GM03348 (cell line): ENCODE data around the gene CUBN.

Experiments used
- DNase-seq: peaks from one replicate; pipeline ENCODE4 v3.0.0; 2012; ENCODE audit warnings: low spot score

CUBN gene

DNA sequence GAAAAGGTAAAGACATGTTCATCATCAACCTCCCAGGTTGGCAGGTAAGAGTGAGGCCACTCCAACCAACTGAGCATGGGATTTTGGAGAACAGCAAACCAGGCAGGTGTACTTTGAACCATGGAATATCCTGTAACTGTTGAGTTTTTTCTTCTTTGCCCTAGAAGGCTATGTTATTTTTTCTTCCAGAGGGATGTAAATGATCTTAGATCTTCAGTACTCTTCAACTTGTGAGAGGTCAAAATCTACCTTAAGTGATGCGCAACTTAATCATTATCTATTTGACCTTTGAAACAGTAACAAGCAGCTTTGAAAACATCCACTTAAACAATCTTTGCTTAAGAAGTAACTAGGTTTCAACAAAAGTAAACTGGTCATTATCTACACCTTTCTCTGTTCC lies at the start of gene CUBN:
Gene CUBN, minus strand, starts transcription at position 71 of the 400 bp plus-strand sequence. Its CDS starts 46 bp downstream, at position 25.
- DNase-seq = no peak

DNA sequence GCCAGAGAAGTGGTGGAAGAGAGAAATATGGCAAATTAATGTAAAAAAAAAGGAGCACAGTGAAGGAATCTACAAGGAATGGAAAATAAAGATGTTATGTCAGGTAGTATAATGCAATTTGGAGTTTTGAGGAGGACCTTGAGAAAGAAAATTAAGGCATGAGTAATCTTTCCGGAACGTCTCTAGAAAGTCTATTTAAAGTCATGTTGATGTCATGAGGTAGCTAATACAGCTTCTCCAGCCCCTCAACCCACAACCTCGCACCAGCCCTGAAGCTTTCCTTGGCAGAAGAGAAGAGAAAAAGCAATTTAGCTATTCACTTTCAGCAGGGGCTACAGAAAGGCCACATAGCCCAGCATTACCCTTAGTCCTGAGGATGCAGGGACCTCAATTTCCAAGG lies 49.4 kb upstream of the CUBN start:
- DNase-seq = peak; percentile 10

DNA sequence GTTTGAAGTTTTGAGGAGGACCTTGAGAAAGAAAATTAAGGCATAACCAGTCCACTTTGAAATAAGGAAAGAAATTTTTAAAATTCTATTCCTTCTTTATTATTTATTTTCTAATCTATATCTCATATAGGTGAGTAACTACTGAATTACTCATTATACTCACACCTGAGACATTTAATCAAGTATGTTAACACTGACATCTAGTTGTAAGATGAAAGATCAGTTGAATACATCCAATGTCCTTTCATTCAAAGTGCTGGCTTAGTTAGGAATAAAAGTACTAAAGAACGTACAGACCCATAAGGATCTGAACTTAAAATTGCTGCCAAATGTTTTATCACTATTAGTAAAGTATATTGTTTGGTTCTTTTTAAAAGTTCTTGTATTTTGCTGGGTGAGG lies 48.4 kb upstream of the CUBN start:
- DNase-seq = no peak

DNA sequence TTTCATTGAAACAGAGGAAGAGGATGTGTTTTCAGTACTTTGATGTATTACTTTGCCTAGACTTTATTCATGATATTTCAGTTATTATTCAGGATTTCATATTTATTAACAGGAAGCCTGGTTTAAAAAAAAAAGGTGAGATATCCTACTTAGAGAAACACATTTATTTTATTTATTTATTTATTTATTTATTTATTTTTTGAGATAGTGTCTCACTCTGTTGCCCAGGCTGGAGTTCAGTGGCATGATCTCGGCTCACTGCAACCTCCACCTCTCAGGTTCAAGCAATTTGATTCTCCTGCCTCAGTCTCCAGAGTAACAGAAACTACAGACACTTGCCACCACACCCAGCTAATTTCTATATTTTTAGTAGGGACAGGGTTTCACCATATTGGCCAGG lies 47.4 kb upstream of the CUBN start:
- DNase-seq = no peak

DNA sequence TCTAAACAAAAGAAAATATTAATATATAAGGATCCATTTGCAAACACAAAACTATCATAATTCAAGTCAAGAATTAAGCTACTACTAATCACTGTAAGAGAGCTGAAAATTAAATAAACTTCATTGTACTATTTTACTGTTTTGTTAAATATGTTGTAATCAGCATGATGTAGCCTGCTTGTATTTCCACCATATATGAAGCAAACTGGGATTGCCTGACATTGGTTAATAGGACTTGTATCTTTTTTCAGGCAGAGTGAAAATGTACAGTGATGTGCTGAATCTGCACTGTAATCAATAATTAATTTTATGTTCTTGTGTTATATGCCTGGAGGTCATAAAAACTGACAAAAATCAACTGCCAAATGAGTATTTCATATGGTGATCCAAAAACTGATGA lies 46.5 kb upstream of the CUBN start:
- DNase-seq = no peak

DNA sequence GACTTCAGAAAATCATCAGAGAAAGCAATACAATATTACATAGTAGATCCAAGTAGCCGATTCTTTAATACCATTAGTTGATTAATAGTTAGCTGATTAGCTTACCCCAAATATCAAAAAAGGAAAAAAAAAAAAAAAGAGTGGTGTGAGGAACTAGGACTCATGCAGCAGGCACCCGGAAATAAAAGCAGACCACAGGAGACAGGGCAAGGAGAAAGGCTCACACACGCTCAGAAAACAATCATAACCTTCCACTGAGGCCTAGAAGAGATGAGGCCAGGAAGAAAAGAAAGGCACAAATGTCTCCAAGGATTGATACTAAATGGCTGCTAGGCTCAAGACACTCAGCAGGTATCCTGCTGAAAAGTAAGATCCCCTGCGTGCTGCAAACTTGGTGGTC lies 45.9 kb upstream of the CUBN start:
- no peak for DNase-seq

DNA sequence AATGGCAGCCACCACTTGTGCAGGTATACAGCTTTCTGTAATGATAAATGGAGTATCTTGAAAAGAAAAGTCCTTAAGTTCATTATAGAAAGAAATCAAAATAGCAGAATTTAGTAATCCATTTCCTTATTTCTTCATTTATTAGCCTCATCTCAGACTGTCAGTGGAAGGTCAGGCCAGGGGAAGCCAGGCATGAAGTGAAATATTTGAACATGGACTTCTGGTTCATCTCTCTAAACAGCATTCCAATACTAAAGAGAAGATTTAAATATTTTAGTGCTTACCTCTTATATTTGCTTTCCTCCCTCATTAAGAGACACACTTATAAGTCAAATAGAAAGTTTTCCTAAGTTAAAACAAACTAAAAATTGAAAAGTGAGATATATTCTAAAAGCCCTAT lies 45.0 kb upstream of the CUBN start:
- DNase-seq = peak; percentile 13

DNA sequence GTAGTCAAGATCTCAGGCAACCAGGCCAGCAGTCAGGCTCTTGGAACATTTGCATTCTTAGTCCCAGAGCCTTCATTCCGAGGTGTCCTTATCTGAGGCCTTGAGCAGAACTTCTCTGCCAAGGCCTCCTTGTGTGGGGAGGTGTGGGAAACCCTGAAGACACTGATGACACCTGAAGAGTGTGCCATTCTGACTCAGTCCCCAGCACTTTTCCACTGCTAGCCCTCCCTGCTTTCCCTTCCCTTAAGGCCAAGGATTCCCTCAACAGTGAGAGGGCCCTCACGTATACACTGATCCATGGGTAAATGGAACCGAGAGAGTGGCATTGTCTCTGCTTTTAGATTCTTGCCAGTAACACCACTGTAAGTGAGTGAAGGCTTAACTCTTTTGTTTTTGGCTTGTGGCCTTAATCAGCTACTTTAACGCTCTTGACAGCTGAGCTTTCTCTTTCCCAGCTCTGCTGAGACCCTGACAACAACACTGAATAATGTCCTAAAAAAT lies 41.6 kb upstream of the CUBN start:
- no peak for DNase-seq

DNA sequence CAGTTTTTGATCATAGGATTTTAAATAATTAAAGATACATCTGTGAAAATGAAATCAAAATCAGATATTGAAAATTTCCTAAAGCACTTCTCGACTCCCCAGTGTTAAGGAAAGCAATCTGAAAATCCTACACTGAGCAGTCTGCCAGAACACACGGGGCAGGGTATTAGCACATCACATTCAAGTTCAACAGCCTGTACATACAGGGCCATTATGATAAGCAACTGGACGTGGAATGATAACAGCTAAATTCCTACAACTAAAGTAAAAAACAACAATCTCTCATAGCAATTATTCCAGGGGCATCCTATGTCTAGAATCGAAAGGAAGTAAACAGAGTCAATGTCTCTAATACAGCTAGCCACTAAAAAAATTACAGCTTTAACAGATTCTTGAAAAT lies 40.2 kb upstream of the CUBN start:
- DNase-seq = no peak

DNA sequence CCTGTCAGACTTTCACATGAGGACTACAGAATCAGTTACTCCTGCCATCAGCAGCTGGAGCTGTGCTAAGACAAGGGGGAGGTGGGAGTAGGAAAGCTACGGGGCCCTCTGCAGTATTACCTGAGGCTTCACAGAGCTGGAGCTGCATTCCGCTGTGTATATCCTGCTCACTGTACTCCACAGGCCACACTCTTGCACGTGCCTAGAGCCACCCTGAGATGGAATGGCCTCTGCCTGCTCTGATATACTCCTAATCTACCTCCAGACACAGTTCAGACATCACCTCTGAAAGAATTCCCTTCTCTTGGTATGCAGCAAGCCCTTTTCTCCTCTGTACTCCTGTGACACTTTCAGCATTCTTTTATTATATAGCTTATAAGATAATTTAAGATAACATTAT lies 37.1 kb upstream of the CUBN start:
- DNase-seq = no peak

DNA sequence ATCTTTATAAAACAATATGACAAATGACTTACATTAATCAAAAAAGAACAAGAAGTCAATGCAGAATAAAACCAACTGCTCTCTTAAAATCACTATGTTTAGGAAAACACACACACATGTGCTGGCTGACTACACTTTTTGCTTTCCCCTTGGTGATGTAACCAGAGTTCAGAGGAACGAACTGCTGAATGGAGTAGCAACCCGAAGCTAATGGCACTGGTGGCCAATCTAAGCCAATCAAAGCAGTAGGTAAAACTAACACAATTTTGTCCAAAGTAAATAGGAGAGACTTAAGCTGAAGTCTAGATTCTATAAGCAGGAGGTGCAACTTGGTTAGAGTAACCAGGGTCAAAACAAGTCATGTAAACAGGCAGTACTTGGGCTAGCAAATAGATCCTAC lies 33.2 kb upstream of the CUBN start:
- DNase-seq = no peak

DNA sequence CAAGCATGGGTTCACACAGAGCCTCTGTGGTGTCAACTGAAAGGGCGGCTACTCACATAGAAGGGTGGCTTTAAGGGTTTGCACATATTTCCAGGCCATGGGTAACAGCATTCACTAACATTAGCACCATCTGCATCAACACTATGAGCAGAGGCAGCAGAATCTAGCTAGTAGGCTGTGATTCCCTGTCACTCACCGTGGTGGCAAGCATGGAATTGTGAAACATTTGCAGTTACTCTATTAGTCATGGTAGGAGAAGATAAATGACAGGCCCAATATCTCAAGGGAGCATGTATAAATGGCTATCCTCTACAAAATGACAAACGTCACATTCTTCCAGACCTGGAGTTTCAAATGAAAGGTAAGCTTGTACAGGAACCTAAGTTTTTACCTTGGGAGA lies 32.2 kb upstream of the CUBN start:
- DNase-seq = no peak

DNA sequence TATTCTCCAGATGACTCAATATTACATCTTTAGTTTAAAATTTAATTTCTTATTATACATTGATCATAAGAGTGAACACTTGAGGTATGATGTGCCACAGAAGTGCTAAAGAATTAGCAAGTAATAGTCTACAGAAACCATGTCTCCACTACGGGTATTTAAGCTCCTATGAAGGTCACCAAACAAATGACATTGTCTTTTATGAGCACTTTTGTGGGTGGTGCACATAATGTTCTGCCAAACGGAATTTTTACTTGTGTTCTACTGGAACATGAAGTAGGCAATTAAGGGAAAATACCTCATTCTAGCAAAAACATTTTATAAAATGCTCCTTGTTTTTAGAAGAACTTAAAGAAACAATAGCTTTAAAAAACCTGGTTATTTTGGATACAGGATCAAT lies 27.4 kb upstream of the CUBN start:
- no peak for DNase-seq

DNA sequence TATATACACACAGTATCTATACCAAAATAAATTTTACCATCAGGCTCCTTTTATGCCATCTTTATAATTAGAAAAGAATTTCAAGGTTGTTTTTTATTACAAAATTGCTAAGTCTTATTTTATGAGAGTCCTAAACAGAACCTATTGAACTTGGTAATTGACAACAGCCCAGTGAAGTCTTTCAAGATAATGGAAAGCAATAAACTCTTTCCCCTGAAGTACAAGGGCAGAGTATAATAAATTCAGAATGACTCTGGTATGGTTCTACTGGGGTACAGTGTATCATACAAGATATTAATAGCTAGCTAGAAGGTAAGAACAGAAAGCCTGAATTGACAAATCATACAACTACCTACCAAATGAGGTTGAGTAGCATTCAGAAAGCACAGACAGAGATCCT lies 26.2 kb upstream of the CUBN start:
- no peak for DNase-seq

DNA sequence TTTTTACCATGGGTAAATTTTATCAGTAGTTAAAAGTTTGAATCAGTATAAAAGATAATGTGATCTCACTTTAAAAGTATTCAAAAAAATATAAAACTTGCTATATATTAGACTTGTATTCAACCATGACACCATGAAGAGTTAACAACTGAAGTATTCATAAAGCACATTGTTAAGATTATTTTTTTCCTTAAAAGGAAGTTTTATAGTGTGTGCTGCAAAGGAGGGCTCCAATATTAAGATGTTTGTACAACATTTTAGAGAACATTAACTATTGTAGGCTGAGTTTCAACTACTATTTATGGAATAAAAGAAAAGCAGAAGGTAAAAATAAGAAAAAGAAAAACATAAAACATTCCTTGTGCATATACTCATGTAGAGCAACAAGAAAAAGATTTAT lies 24.5 kb upstream of the CUBN start:
- DNase-seq = no peak

DNA sequence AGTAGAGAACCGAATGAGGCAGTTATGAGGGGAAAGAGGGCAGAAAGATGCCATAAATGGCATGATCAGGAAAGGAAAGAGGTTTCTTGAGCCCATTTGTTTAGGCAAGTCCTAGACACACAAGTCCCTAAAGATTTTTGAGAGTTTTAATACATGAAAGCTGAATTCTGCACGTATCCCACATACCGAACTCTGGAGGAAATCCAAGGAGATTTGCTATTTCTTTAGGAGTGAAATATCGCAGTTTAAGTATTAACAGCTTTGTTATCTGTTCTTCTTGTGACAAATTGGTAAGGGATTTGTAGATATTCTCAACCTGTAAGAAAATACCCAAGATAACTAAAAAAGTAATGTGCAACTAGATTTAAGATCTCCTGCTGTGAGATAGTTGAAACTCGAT lies 23.7 kb upstream of the CUBN start:
- DNase-seq = no peak

DNA sequence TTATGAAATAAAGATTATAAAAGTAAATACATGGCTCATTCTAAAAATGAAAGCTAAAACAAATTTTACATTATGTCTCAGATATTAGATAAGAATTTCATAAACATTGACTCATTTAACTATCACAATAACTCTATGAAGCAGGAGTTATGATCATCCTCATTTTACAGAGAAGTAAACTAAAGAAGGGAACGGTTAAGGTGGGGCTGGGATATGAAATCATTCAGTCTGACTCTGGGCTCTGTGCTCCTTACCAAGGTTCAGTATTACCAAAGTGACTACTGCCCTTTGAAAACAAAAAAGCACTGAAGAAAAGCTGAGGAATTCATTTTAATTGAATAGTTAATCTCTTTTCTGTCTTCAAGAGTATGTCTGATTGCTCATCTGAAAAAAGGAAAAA lies 22.1 kb upstream of the CUBN start:
- DNase-seq = no peak

DNA sequence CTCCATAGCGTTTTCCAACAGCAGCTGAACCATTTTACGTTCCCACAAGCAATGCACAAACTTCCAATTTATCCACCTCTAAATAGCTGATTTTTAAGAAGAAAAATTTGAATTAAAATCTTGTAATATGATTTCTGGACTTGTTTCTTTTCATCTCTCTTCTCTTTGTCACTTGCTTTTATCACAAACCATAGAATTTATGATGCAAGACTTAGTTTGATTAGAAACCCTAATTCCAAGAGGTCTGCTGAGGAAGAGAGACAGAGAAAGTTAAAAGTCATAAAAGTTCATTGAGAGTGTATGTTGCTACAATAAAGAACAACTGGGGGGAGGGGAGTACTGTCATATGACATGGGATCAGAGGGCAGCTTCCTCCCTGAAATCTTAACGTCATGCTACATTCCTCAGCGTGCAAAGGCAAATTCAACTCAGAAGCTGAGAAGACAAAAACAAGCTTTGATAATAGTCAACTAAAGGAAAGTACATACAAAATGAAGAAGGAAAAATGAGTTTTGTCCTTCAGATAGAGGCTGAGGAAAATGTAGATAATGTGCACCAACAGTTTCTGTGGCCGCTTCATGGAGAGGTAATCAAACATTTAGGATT lies 18.4 kb upstream of the CUBN start:
- DNase-seq = no peak

DNA sequence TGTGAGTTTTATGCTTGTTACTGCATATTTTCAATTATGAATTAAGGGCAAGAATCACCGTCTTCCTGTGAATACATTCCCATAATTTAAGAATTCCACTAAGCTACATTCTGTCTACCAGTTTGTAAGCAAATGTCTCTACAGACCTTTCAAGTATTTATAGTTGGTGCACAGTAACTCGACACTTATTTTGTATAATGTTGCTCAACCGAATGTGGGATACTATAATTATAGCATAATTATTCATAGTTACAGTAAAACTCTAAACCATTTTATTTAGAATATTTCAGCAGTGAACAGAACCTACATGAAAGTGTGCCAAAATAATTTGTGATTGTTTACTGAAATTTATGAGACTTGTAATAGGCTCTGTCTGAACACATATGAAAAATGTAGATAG lies 17.3 kb upstream of the CUBN start:
- no peak for DNase-seq

DNA sequence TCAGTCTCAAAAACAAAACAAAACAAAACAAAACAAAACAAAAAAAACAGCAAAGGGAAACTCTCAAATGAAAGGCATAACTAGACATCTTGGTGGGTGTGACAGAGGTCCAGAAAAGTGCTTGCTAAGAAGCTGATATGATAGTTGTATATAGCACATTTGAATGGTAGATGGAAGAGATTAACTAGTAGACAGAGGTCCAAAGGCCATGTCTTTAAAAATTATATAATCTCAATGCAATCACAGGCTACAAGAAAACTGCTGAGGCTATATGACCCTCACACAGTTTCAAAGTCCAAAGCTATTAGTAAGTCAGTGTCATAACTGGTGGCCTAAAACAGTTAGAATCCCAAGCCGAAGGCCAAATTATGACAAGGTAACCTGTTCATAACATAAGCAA lies 15.6 kb upstream of the CUBN start:
- no peak for DNase-seq

DNA sequence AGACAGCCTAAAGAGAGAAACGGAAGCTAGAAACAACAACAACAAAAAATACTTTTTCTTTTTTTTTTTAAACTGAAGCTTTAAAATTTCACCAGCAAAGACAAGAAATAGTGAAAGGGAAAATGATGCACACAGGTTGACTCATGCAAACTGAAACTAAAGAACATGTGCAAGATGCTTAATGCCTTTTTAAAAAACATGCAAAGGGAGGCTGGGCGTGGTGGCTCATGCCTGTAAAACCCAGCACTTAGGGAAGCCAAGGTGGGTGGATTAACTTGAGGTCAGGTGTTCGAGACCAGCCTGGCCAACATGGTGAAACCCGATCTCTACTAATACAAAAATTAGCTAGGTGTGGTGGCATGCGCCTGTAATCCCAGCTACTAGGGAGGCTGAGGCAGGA lies 15.1 kb upstream of the CUBN start:
- no peak for DNase-seq

DNA sequence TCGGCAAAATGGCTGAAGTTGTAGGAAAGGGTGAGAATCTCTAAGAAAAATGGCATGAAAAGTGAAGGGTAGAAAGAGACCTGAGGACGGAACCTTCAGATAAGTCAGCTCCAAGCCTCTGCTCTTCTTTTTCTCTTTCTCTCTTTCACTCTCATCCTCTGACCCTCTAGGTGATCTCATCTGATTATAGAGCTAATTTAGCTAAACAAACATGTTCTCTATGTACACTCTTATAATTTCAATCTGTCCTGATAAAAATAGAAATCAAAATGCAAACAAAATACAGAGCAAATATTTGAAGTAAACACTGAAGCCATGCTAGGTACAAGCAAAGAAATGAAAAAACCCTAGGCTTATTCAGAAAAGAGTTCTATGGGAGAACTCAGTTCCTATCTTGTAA lies 14.4 kb upstream of the CUBN start:
- no peak for DNase-seq

DNA sequence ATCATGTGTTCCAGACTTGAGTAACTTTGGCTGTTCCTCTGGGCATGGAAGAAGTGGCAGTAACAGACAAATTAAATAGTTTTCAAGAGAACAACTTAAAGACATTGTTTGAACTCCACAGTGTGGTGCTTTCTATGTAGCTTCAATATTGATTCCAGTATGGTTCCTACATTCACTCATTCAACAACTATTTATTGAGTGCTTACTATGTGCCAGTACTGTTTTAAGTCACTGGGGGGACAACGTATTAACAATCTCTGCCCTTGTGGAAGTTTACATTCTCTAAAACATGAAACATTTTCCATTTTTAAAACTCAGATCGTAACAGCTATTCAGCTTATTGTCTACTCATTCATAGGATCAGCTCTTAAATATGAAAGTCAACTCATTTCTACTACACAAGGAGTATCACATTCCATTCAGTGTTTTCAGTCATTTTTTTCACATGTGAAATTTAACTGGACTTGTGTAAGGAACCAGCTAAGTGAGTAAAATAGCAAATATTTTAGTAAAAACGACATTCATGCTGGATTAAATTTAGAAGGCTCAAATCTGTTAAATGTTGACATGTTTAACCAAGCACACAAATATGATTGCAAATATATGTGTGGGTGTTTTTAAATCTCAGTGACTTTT lies 13.6 kb upstream of the CUBN start:
- peak; percentile 38 for DNase-seq

DNA sequence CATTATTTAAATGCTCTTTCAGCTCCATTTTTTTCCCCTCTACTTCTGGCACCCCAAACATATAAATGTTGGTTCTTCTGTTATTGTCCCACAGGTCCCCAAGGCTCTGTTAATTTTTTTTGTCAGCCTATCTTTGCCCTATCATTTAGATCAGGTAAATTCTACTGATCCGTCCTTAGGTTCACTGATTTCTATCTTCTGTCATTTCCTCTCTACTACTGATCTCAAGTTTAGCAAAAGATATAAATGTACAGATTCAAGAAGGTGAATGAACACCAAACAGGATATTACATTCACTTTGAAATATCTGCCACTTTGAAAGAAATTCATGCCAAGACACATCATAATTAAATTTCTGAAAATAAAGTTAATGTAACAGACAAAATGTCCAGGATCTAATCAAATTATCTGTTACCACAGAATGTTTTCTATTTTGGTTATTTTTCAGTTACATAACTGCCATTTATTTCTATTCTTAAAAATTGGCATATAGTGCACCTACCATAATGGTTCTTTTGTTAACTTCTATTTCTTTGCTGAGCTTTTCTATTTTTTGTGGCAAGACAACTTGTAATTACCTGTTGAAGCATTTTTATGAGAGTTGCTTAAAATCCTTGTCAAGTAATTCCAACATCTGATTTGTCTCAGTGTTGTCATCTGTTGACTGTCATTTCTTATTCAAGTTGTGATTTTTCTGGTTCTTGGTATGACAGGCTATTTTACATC lies 12.1 kb upstream of the CUBN start:
- DNase-seq = no peak
